Activated T-cell treated with anti-CD3 and anti-CD28 coated beads, Interleukin-2, amount 50 U/mL, for 72 hours (primary cell): Measurements from ENCODE around the gene PRKCD. TPM values are rescaled to one million over a fixed set of nuclear protein-coding genes. Genes with fewer than 3 reads are reported as not detected.

Experiments used
- ATAC-seq, 2 donors: fragments of 150-1000 bp; cut with Tn5 transposase; replicated peaks in 1 of 2; 2 replicates each; pipeline ENCODE4 v1.10.0; 2021; ENCODE audit warnings: moderate library complexity in 2 of 2, mild to moderate bottlenecking in 1 of 2
- DNase-seq, 2 donors: peaks; one replicate each; pipeline ENCODE4 v3.0.0; 2021 to 2022; ENCODE audit warnings: mixed read lengths in 1 of 2
- H3K27ac Mint-ChIP-seq: one replicate; pipeline ENCODE4 v1.8.0; 2022; ENCODE audit warnings: mild to moderate bottlenecking, moderate library complexity, mixed read lengths
- H3K27me3 Mint-ChIP-seq: one replicate; pipeline ENCODE4 v1.8.0; 2022; ENCODE audit warnings: low read depth, mixed read lengths
- H3K36me3 Mint-ChIP-seq, 2 donors: one replicate each; pipeline ENCODE4 v1.8.0; 2022; ENCODE audit warnings: mixed read lengths in 2 of 2, mild to moderate bottlenecking in 1 of 2; ENCODE audit not compliant: insufficient read depth in 2 of 2
- H3K4me1 Mint-ChIP-seq: one replicate; pipeline ENCODE4 v1.8.0; 2022; ENCODE audit warnings: low read depth, mixed read lengths
- H3K4me3 Mint-ChIP-seq, 2 donors: one replicate each; pipeline ENCODE4 v1.8.0; 2022; ENCODE audit warnings: mild to moderate bottlenecking in 2 of 2, mixed read lengths in 2 of 2, moderate library complexity in 2 of 2
- H3K9me3 Mint-ChIP-seq, 2 donors: one replicate each; pipeline ENCODE4 v1.8.0; 2022; ENCODE audit warnings: mixed read lengths in 2 of 2
- total RNA-seq, 2 donors: library from RNA; stranded (reverse); gene quantifications; one replicate each; pipeline ENCODE4 v1.2.3, GENCODE V29; 2022

The PRKCD gene
- total RNA-seq, 2 donors from 2014 or later, result 24.2 to 27.2 TPM

- peaks cover 46% of the 10 kb centered on the region for H3K27me3 Mint-ChIP-seq
- ATAC-seq, result no peak
- no peak overlapping the region for H3K4me3 Mint-ChIP-seq
- no peak overlapping the region for H3K27ac Mint-ChIP-seq
- H3K9me3 Mint-ChIP-seq, result no peaks in the 10 kb centered on the region
- H3K4me1 Mint-ChIP-seq, result no peaks in the 10 kb centered on the region
- DNase-seq, result no peak
- no peaks in the 10 kb centered on the region for H3K36me3 Mint-ChIP-seq
Measured at GRCh38 chr3:53153264-53153823, 7.7 kb upstream of the PRKCD start.

- no peaks in the 10 kb centered on the region for H3K36me3 Mint-ChIP-seq
- DNase-seq (no peak), ATAC-seq (no peak)
- H3K4me1 Mint-ChIP-seq, result no peaks in the 10 kb centered on the region
- no peak overlapping the region for H3K27ac Mint-ChIP-seq
- H3K4me3 Mint-ChIP-seq, result no peak overlapping the region
- peaks cover 46% of the 10 kb centered on the region for H3K27me3 Mint-ChIP-seq
- no peaks in the 10 kb centered on the region for H3K9me3 Mint-ChIP-seq
Measured at GRCh38 chr3:53153980-53154379, 7.0 kb upstream of the PRKCD start.

GRCh38 chr3:53154881-53155285, 6.1 kb upstream of the PRKCD start:
- Mint-ChIP-seq H3K9me3 (no peaks in the 10 kb centered on the region), H3K36me3 (no peaks in the 10 kb centered on the region), H3K27me3 (peaks cover 47% of the 10 kb centered on the region), H3K4me3 (no peak overlapping the region), H3K4me1 (no peaks in the 10 kb centered on the region), H3K27ac (no peak overlapping the region)
- ATAC-seq, result no peak
- no peak for DNase-seq

GRCh38 chr3:53155760-53156159, 5.2 kb upstream of the PRKCD start:
- Mint-ChIP-seq H3K9me3 (no peaks in the 10 kb centered on the region), H3K27me3 (peaks cover 53% of the 10 kb centered on the region), H3K27ac (no peak overlapping the region), H3K36me3 (no peaks in the 10 kb centered on the region), H3K4me1 (peaks cover 6% of the 10 kb centered on the region), H3K4me3 (no peak overlapping the region)
- DNase-seq (no peak), ATAC-seq (no peak)

- ATAC-seq (no peak), DNase-seq (no peak)
- Mint-ChIP-seq H3K4me1 (peaks cover 6% of the 10 kb centered on the region), H3K27ac (no peak overlapping the region), H3K36me3 (no peaks in the 10 kb centered on the region), H3K27me3 (peaks cover 53% of the 10 kb centered on the region), H3K4me3 (no peak overlapping the region), H3K9me3 (no peaks in the 10 kb centered on the region)
Measured at GRCh38 chr3:53156368-53156834, 4.6 kb upstream of the PRKCD start.

GRCh38 chr3:53157974-53158580, 2.9 kb upstream of the PRKCD start:
- DNase-seq (no peak), ATAC-seq (no peak)
- Mint-ChIP-seq H3K27ac (no peak overlapping the region), H3K4me3 (no peak overlapping the region), H3K9me3 (no peaks in the 10 kb centered on the region), H3K4me1 (peaks cover 16% of the 10 kb centered on the region), H3K36me3 (peaks cover 2 to 4% of the 10 kb centered on the region in 2 donors), H3K27me3 (peaks cover 46% of the 10 kb centered on the region)

GRCh38 chr3:53158765-53159155, 2.2 kb upstream of the PRKCD start:
- H3K36me3 Mint-ChIP-seq, result peaks cover 2 to 4% of the 10 kb centered on the region in 2 donors
- DNase-seq (no peak), ATAC-seq (no peak)
- H3K4me1 Mint-ChIP-seq, result peaks cover 23% of the 10 kb centered on the region
- peaks cover 39% of the 10 kb centered on the region for H3K27me3 Mint-ChIP-seq
- no peak overlapping the region for H3K27ac Mint-ChIP-seq
- no peak overlapping the region for H3K4me3 Mint-ChIP-seq
- no peaks in the 10 kb centered on the region for H3K9me3 Mint-ChIP-seq

GRCh38 chr3:53159156-53160060, 1.6 kb upstream of the PRKCD start:
- Mint-ChIP-seq H3K36me3 (peaks cover 2 to 4% of the 10 kb centered on the region in 2 donors), H3K4me3 (no peak overlapping the region), H3K4me1 (peaks cover 23% of the 10 kb centered on the region), H3K9me3 (no peaks in the 10 kb centered on the region), H3K27me3 (peaks cover 38% of the 10 kb centered on the region), H3K27ac (no peak overlapping the region)
- DNase-seq (no peak), ATAC-seq (no peak)

GRCh38 chr3:53160061-53160659, 849 bp upstream of the PRKCD start:
- no peak for ATAC-seq
- Mint-ChIP-seq H3K9me3 (no peaks in the 10 kb centered on the region), H3K27me3 (peaks cover 36% of the 10 kb centered on the region), H3K36me3 (peaks cover 2 to 4% of the 10 kb centered on the region in 2 donors), H3K4me1 (peaks cover 23% of the 10 kb centered on the region), H3K4me3 (peak overlapping the region; percentile 92 to 94), H3K27ac (peak overlapping the region; percentile 52)
- no peak for DNase-seq

- peaks cover 2 to 4% of the 10 kb centered on the region in 2 donors for H3K36me3 Mint-ChIP-seq
- H3K9me3 Mint-ChIP-seq, result no peaks in the 10 kb centered on the region
- peak; percentile 1 to 8 for ATAC-seq
- H3K27ac Mint-ChIP-seq, result peak overlapping the region; percentile 67
- DNase-seq, result peak; percentile 26 to 43
- H3K4me1 Mint-ChIP-seq, result peaks cover 27% of the 10 kb centered on the region
- peak overlapping the region; percentile 83 to 88 for H3K4me3 Mint-ChIP-seq
- H3K27me3 Mint-ChIP-seq, result peaks cover 23% of the 10 kb centered on the region
Measured at GRCh38 chr3:53161450-53161819, 426 bp downstream of the PRKCD start.

GRCh38 chr3:53161820-53162671, 1.0 kb downstream of the PRKCD start:
- H3K4me3 Mint-ChIP-seq, result peak overlapping the region; percentile 83 to 88
- no peaks in the 10 kb centered on the region for H3K9me3 Mint-ChIP-seq
- H3K27me3 Mint-ChIP-seq, result peaks cover 17% of the 10 kb centered on the region
- peak; percentile 57 to 62 for DNase-seq
- peaks cover 2 to 4% of the 10 kb centered on the region in 2 donors for H3K36me3 Mint-ChIP-seq
- H3K4me1 Mint-ChIP-seq, result peaks cover 31% of the 10 kb centered on the region
- ATAC-seq, result peak; percentile 27 to 31
- H3K27ac Mint-ChIP-seq, result peak overlapping the region; percentile 67

GRCh38 chr3:53162672-53163443, 1.8 kb downstream of the PRKCD start:
- Mint-ChIP-seq H3K36me3 (peaks cover 2 to 4% of the 10 kb centered on the region in 2 donors), H3K9me3 (no peaks in the 10 kb centered on the region), H3K4me3 (peak overlapping the region; percentile 77 to 83), H3K4me1 (peaks cover 31% of the 10 kb centered on the region), H3K27ac (peak overlapping the region; percentile 3), H3K27me3 (peaks cover 9% of the 10 kb centered on the region)
- ATAC-seq (peak; percentile 6 to 18), DNase-seq (peak; percentile 32 to 57)
